Adrenal gland (tissue), 12 donors: ENCODE results near the gene RAD21L1. TPM values are rescaled to one million over a fixed set of nuclear protein-coding genes. Genes with fewer than 3 reads are reported as not detected.

Experiments used
- DNase-seq, 7 donors: peaks; one replicate each; pipeline ENCODE4 v3.0.0-alpha.2; 2019 to 2020
- H3K27ac ChIP-seq, 5 donors: fragments of 200-600 bp; sonication (generic) in 4 of 5; 1 replicate in 3 of 5; 2 replicates in 2 of 5; pipeline versions ENCODE4 v1.5.1 to v1.8.0; 2016 to 2020; ENCODE audit warnings: mild to moderate bottlenecking in 1 of 5
- H3K27me3 ChIP-seq: fragments of 200-600 bp; 2 replicates; pipeline ENCODE4 v1.8.0; 2021
- H3K36me3 ChIP-seq, 2 donors: fragments of 200-600 bp; replicated peaks in 1 of 2; 1 replicate in 1 of 2; 2 replicates in 1 of 2; pipeline versions ENCODE4 v1.5.1 to v1.8.0; 2018 to 2022
- H3K4me1 ChIP-seq, 2 donors: fragments of 200-600 bp; replicated peaks in 1 of 2; 1 replicate in 1 of 2; 2 replicates in 1 of 2; pipeline versions ENCODE4 v1.5.1 to v1.8.0; 2018 to 2021
- H3K4me3 ChIP-seq, 4 donors: fragments of 200-600 bp; sonication (generic) in 3 of 4; one replicate each; pipeline ENCODE4 v1.5.1; 2016 to 2018
- H3K9me3 ChIP-seq, 3 donors: fragments of 200-600 bp; sonication (generic) in 1 of 3; replicated peaks in 1 of 3; 1 replicate in 2 of 3; 2 replicates in 1 of 3; pipeline versions ENCODE4 v1.5.1 to v1.8.0; 2016 to 2021
- CTCF ChIP-seq, 6 experiments: fragments of 450-650 bp in 4 of 6; fragments of 200-600 bp in 2 of 6; sonication (generic) in 1 of 6; IDR thresholded peaks; 1 replicate in 5 of 6; 2 replicates in 1 of 6; pipeline versions ENCODE4 v1.5.1 to v1.8.0; 2016 to 2021; ENCODE audit warnings: antibody characterized with exemption in 6 of 6, mild to moderate bottlenecking in 2 of 6, moderate library complexity in 1 of 6
- POLR2A ChIP-seq, 2 donors: fragments of 450-650 bp; IDR thresholded peaks; one replicate each; pipeline ENCODE4 v1.6.1; 2017; ENCODE audit warnings: antibody characterized with exemption in 2 of 2, mild to moderate bottlenecking in 2 of 2, moderate library complexity in 1 of 2
- WGBS, 4 donors: extraction: QIAGEN DNeasy Blood & Tissue Kit in 2 of 4; methylation state at CpG; one replicate each; pipeline versions ENCODE4 v1.1.5 to v1.1.7; 2013 to 2017; 5-methylcytosine and 5-hydroxymethylcytosine counted together
- intact Hi-C, 2 donors: fragments of 100-400 bp; cut with DNase I; formaldehyde crosslinking; loops; one replicate each; pipeline versions ENCODE4 v1.14.1 to v1.15.0; 2022 to 2023
- polyA plus RNA-seq, 3 donors: library from polyadenylated mRNA; stranded (reverse); fragments of 200-250 nt in 2 of 3; fragments of 350-450 nt in 1 of 3; fragmentation: Illumina TruSeq in 1 of 3; extraction: RNeasy Lipid Tissue Mini Kit (QIAGEN cat#74804) in 1 of 3; gene quantifications; one replicate each; pipeline ENCODE4 v1.2.3, GENCODE V29; 2013 to 2014
- total RNA-seq, 9 donors: library from RNA; depleted of rRNA in 4 of 9; stranded (reverse); fragments of >200 nt in 4 of 9; fragments of 120-200 nt in 1 of 9; fragmentation: NEBNext Ultra II Directional in 1 of 9; extraction: Animal tissue kit (Norgen Biotek cat#: 25700) in 1 of 9; gene quantifications; one replicate each; pipeline versions ENCODE4 v1.1.0 to v1.2.4, GENCODE V29; 2013 to 2023
- donor health status: healthy with polysubstance abuse.
- donor health status: Bipolar disorder and iron deficiency.
- donor health status: DM: yes; HTN: yes; CAD: no.
- donor health status: DM: no; HTN: no; CAD: no.
- donor health status: DM: no; HTN: no; CAD: no.
- donor health status: DM: yes; HTN: yes; CAD: no.

The RAD21L1 gene
- total and polyA plus RNA-seq, 12 donors: 0.06 to 0.07 TPM; not detected in 10

- 67 to 78% (median 74%) methylated on average over 6 to 7 of the region's 7 CpGs for whole genome bisulfite sequencing, 4 donors
- no peaks in the 10 kb centered on the region for H3K9me3 ChIP-seq
- H3K27ac ChIP-seq: no peak overlapping the region
- no peak for TF ChIP-seq CTCF (IDR thresholded peaks at IDR 0.05)
- no peak for TF ChIP-seq POLR2A (IDR thresholded peaks at IDR 0.05)
- no peaks in the 10 kb centered on the region for H3K4me1 ChIP-seq
- no peaks in the 10 kb centered on the region for H3K27me3 ChIP-seq
- no peak for DNase-seq
- H3K4me3 ChIP-seq: no peak overlapping the region
- intact Hi-C loops: loop anchor here in 1 of 2 donors (10.0 kb wide), 1 partner anchor 235 kb away; no protein-coding TSS in a partner anchor
- no peaks in the 10 kb centered on the region for H3K36me3 ChIP-seq
Measured at GRCh38 chr20:1199212-1199873, 26.5 kb upstream of the RAD21L1 start.

GRCh38 chr20:1199964-1200363, 25.9 kb upstream of the RAD21L1 start:
- Histone ChIP-seq H3K9me3 (no peaks in the 10 kb centered on the region), H3K27me3 (no peaks in the 10 kb centered on the region), H3K4me1 (no peaks in the 10 kb centered on the region), H3K4me3 (no peak overlapping the region), H3K36me3 (no peaks in the 10 kb centered on the region), H3K27ac (no peak overlapping the region)
- no peak for DNase-seq
- intact Hi-C loops: loop anchor here in 1 of 2 donors (10.0 kb wide), 1 partner anchor 235 kb away; no protein-coding TSS in a partner anchor
- 92 to 100% (median 96%) methylated on average over 1 of the region's 1 CpG for WGBS, 4 donors
- TF ChIP-seq CTCF (IDR thresholded peaks at IDR 0.05) (no peak), POLR2A (IDR thresholded peaks at IDR 0.05) (no peak)

- H3K27ac ChIP-seq: no peak within 1 kb of the TSS
- no peaks in the 10 kb centered on the region for H3K36me3 ChIP-seq
- no peaks in the 10 kb centered on the region for H3K4me1 ChIP-seq
- H3K4me3 ChIP-seq: no peak within 1 kb of the TSS
- no peaks in the 10 kb centered on the region for H3K27me3 ChIP-seq
- no peaks in the 10 kb centered on the region for H3K9me3 ChIP-seq
- TF ChIP-seq CTCF (IDR thresholded peaks at IDR 0.05): no peak
- intact Hi-C loops: no loop called here
- no peak for DNase-seq
- WGBS, 4 donors: 57 to 73% (median 70%) methylated on average over 5 of the region's 5 CpGs
Measured at GRCh38 chr20:1202762-1203504, 22.9 kb upstream of the RAD21L1 start, which contains the start of gene C20orf202. TSS of gene C20orf202 (plus strand) at chr20:1203454. CDS start at chr20:1203586, 132 bp downstream.

- DNase-seq: no peak
- Histone ChIP-seq H3K4me3 (no peak overlapping the region), H3K4me1 (no peaks in the 10 kb centered on the region), H3K36me3 (no peaks in the 10 kb centered on the region), H3K27ac (no peak overlapping the region), H3K9me3 (no peaks in the 10 kb centered on the region), H3K27me3 (no peaks in the 10 kb centered on the region)
- 52 to 75% (median 58%) methylated on average over 4 to 5 of the region's 5 CpGs for WGBS, 4 donors
- intact Hi-C loops: no loop called here
- no peak for TF ChIP-seq CTCF (IDR thresholded peaks at IDR 0.05)
Measured at GRCh38 chr20:1203630-1204029, 22.2 kb upstream of the RAD21L1 start.
